Measurements from ENCODE around the gene SDK1.

SDK1 gene

GRCh38 chr7:3683546-3684539, 382.8 kb downstream of the SDK1 start:
- no peak overlapping the region for H3K4me3 ChIP-seq (ENCODE audit: control insufficient read depth, low read depth, low read length)
- TF ChIP-seq CTCF (conservative IDR thresholded peaks at IDR 0.05; ENCODE audit: control insufficient read depth, insufficient read depth, low read depth, low read length): no peak
- DNase-seq (ENCODE audit: low read depth): no peak

GRCh38 chr7:3688071-3688470, 387.0 kb downstream of the SDK1 start:
- DNase-seq (ENCODE audit: low read depth): no peak
- H3K4me3 ChIP-seq (ENCODE audit: control insufficient read depth, low read depth, low read length): no peak overlapping the region
- TF ChIP-seq CTCF (conservative IDR thresholded peaks at IDR 0.05; ENCODE audit: control insufficient read depth, insufficient read depth, low read depth, low read length): no peak

- H3K4me3 ChIP-seq (ENCODE audit: control insufficient read depth, low read depth, low read length): no peak overlapping the region
- DNase-seq (ENCODE audit: low read depth): no peak
- TF ChIP-seq CTCF (conservative IDR thresholded peaks at IDR 0.05; ENCODE audit: control insufficient read depth, insufficient read depth, low read depth, low read length): no peak
Measured at GRCh38 chr7:3688842-3689241, 387.8 kb downstream of the SDK1 start.

- no peak overlapping the region for H3K4me3 ChIP-seq (ENCODE audit: control insufficient read depth, low read depth, low read length)
- no peak for DNase-seq (ENCODE audit: low read depth)
- no peak for TF ChIP-seq CTCF (conservative IDR thresholded peaks at IDR 0.05; ENCODE audit: control insufficient read depth, insufficient read depth, low read depth, low read length)
Measured at GRCh38 chr7:3691478-3692158, 390.6 kb downstream of the SDK1 start.

GRCh38 chr7:3695602-3696001, 394.6 kb downstream of the SDK1 start:
- peak; percentile 26 for TF ChIP-seq CTCF (conservative IDR thresholded peaks at IDR 0.05; ENCODE audit: control insufficient read depth, insufficient read depth, low read depth, low read length)
- peak; percentile 15 for DNase-seq (ENCODE audit: low read depth)

GRCh38 chr7:3696113-3696512, 395.1 kb downstream of the SDK1 start:
- H3K4me3 ChIP-seq (ENCODE audit: control insufficient read depth, low read depth, low read length): no peak overlapping the region
- TF ChIP-seq CTCF (conservative IDR thresholded peaks at IDR 0.05; ENCODE audit: control insufficient read depth, insufficient read depth, low read depth, low read length): no peak
- no peak for DNase-seq (ENCODE audit: low read depth)

More at GRCh38 chr7:3695602-3696001, 394.6 kb downstream of the SDK1 start:
- no peak overlapping the region for H3K4me3 ChIP-seq (ENCODE audit: control insufficient read depth, low read depth, low read length)

All from fibroblast of mammary gland (primary cell).